Adrenal gland (tissue), 19 donors: ENCODE results near the gene FOXK2. TPM values are rescaled to one million over a fixed set of nuclear protein-coding genes. Genes with fewer than 3 reads are reported as not detected.
A peak's percentile ranks its signal among the peaks of the same experiment; 100 is the strongest.

Experiments
- DNase-seq, 7 donors: peaks; one replicate each; pipeline ENCODE4 v3.0.0-alpha.2; 2019 to 2020
- H3K27ac ChIP-seq, 5 donors: fragments of 200-600 bp; sonication (generic) in 4 of 5; 1 replicate in 3 of 5; 2 replicates in 2 of 5; pipeline versions ENCODE4 v1.5.1 to v1.8.0; 2016 to 2020; ENCODE audit warnings: mild to moderate bottlenecking in 1 of 5
- H3K27me3 ChIP-seq: fragments of 200-600 bp; 2 replicates; pipeline ENCODE4 v1.8.0; 2021
- H3K36me3 ChIP-seq, 2 donors: fragments of 200-600 bp; replicated peaks in 1 of 2; 1 replicate in 1 of 2; 2 replicates in 1 of 2; pipeline versions ENCODE4 v1.5.1 to v1.8.0; 2018 to 2022
- H3K4me1 ChIP-seq, 2 donors: fragments of 200-600 bp; replicated peaks in 1 of 2; 1 replicate in 1 of 2; 2 replicates in 1 of 2; pipeline versions ENCODE4 v1.5.1 to v1.8.0; 2018 to 2021
- H3K4me3 ChIP-seq, 4 donors: fragments of 200-600 bp; sonication (generic) in 3 of 4; one replicate each; pipeline ENCODE4 v1.5.1; 2016 to 2018
- H3K9me3 ChIP-seq, 3 donors: fragments of 200-600 bp; sonication (generic) in 1 of 3; replicated peaks in 1 of 3; 1 replicate in 2 of 3; 2 replicates in 1 of 3; pipeline versions ENCODE4 v1.5.1 to v1.8.0; 2016 to 2021
- POLR2A ChIP-seq, 2 donors: fragments of 450-650 bp; IDR thresholded peaks; one replicate each; pipeline ENCODE4 v1.6.1; 2017; ENCODE audit warnings: antibody characterized with exemption in 2 of 2, mild to moderate bottlenecking in 2 of 2, moderate library complexity in 1 of 2
- WGBS, 4 donors: extraction: QIAGEN DNeasy Blood & Tissue Kit in 2 of 4; methylation state at CpG; one replicate each; pipeline versions ENCODE4 v1.1.5 to v1.1.7; 2013 to 2017; 5-methylcytosine and 5-hydroxymethylcytosine counted together
- intact Hi-C, 2 donors: fragments of 100-400 bp; cut with DNase I; formaldehyde crosslinking; loops; one replicate each; pipeline versions ENCODE4 v1.14.1 to v1.15.0; 2022 to 2023
- long read RNA-seq, 10 donors: library from polyadenylated mRNA in 3 of 10; unstranded in 2 of 10; stranded (forward) in 1 of 10; transcript quantifications; one replicate each; pipeline ENCODE4 v2.0.0 and lab custom pipeline, GENCODE V29; 2021 to 2026
- polyA plus RNA-seq, 3 donors: library from polyadenylated mRNA; stranded (reverse); fragments of 200-250 nt in 2 of 3; fragments of 350-450 nt in 1 of 3; fragmentation: Illumina TruSeq in 1 of 3; extraction: RNeasy Lipid Tissue Mini Kit (QIAGEN cat#74804) in 1 of 3; gene quantifications; one replicate each; pipeline ENCODE4 v1.2.3, GENCODE V29; 2013 to 2014
- total RNA-seq, 9 donors: library from RNA; depleted of rRNA in 4 of 9; stranded (reverse); fragments of >200 nt in 4 of 9; fragments of 120-200 nt in 1 of 9; fragmentation: NEBNext Ultra II Directional in 1 of 9; extraction: Animal tissue kit (Norgen Biotek cat#: 25700) in 1 of 9; gene quantifications; one replicate each; pipeline versions ENCODE4 v1.1.0 to v1.2.4, GENCODE V29; 2013 to 2023
- TF ChIP-seq, protein P1 (sequence below), 6 experiments: fragments of 450-650 bp in 4 of 6; fragments of 200-600 bp in 2 of 6; sonication (generic) in 1 of 6; IDR thresholded peaks; 1 replicate in 5 of 6; 2 replicates in 1 of 6; pipeline versions ENCODE4 v1.5.1 to v1.8.0; 2016 to 2021; ENCODE audit warnings: antibody characterized with exemption in 6 of 6, mild to moderate bottlenecking in 2 of 6, moderate library complexity in 1 of 6
- donor health status: healthy with polysubstance abuse.
- donor health status: Bipolar disorder and iron deficiency.
- donor health status: DM: yes; HTN: yes; CAD: no.
- donor health status: DM: no; HTN: no; CAD: no.
- donor health status: DM: no; HTN: no; CAD: no.
- donor health status: DM: yes; HTN: yes; CAD: no.

Gene FOXK2
- total RNA-seq (100 to 1,000 TPM in 1 of 9 donors, 10 to 100 TPM in 8; 30.5 to 138 (median 50.0) TPM), polyA plus RNA-seq (10 to 100 TPM; 33.2 to 43.0 (median 38.9) TPM)
- long read RNA-seq, donor 1, full-length matches to known transcripts, result 30 of 53 reads
- long read RNA-seq, donor 1, partial matches to known transcripts, result 23 of 53 reads
- long read RNA-seq, donor 1, other reads (novel, unspliced or antisense), result 0 of 53 reads
- long read RNA-seq, donor 2, full-length matches to known transcripts, result 38 of 62 reads
- long read RNA-seq, donor 2, partial matches to known transcripts, result 24 of 62 reads
- long read RNA-seq, donor 2, other reads (novel, unspliced or antisense), result 0 of 62 reads
- long read RNA-seq, donor 3, full-length matches to known transcripts, result 35 of 72 reads
- long read RNA-seq, donor 3, partial matches to known transcripts, result 37 of 72 reads
- long read RNA-seq, donor 3, other reads (novel, unspliced or antisense), result 0 of 72 reads
- long read RNA-seq, donor 4, full-length matches to known transcripts, result 1 of 3 reads
- long read RNA-seq, donor 4, partial matches to known transcripts, result 0 of 3 reads
- long read RNA-seq, donor 4, other reads (novel, unspliced or antisense), result 2 of 3 reads
- long read RNA-seq, donor 5, full-length matches to known transcripts, result 57 of 70 reads
- long read RNA-seq, donor 5, partial matches to known transcripts, result 2 of 70 reads
- long read RNA-seq, donor 5, other reads (novel, unspliced or antisense), result 11 of 70 reads
- long read RNA-seq, donor 6, full-length matches to known transcripts, result 2 of 4 reads
- long read RNA-seq, donor 6, partial matches to known transcripts, result 1 of 4 reads
- long read RNA-seq, donor 6, other reads (novel, unspliced or antisense), result 1 of 4 reads
- long read RNA-seq, donor 7, full-length matches to known transcripts, result 23 of 34 reads
- long read RNA-seq, donor 7, partial matches to known transcripts, result 11 of 34 reads
- long read RNA-seq, donor 7, other reads (novel, unspliced or antisense), result 0 of 34 reads
- long read RNA-seq, donor 8, full-length matches to known transcripts, result 60 of 109 reads
- long read RNA-seq, donor 8, partial matches to known transcripts, result 26 of 109 reads
- long read RNA-seq, donor 8, other reads (novel, unspliced or antisense), result 23 of 109 reads
- long read RNA-seq, donor 9, full-length matches to known transcripts, result 21 of 54 reads
- long read RNA-seq, donor 9, partial matches to known transcripts, result 10 of 54 reads
- long read RNA-seq, donor 9, other reads (novel, unspliced or antisense), result 23 of 54 reads
- long read RNA-seq, donor 10, full-length matches to known transcripts, result 16 of 16 reads
- long read RNA-seq, donor 10, partial matches to known transcripts, result 0 of 16 reads
- long read RNA-seq, donor 10, other reads (novel, unspliced or antisense), result 0 of 16 reads

DNA sequence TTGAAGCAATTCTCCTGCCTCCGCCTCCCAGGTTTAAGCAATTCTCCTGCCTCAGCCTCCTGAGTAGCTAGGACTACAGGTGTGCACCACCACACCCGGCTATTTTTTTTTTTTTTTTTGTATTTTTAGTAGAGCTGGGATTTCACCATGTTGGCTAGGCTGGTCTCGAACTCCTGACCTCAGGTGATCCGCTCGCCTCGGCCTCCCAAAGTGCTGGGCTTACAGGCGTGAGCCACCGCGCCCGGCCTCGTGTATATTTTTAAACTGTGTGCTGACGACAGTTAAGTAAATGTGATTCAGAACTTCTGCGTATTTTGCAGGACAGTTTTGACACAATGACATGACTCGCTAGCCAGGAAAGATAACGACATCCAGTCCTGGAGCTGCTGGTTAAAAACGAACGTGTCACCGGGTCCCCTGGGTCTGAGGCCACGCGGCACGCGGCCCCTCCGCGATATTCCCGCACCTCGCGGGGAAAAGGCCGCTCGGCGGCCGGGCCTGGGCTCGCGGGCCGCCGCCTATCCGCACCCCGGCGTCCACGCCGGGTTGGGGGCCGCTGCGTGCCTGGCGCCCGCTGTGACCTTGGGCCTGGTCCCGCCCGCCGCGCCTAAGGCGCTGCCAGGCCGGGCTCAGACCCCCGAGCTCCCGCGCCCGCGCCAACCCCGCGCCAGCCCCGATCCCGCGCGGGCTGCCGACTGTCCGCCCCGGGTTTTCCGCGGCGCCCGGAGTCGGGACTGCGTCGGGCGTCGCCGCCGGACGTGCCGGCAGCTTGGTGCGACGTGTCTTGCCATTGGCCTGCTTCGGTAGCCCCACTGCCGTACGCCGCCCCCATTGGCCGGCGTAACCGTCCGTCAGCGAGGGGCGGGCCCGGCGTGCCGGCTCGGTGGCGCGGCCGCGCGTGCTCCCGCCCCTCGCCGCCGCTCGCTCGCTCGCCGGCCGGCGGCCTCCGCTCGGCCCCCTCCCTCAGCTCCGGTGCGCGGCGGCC, at the start of gene FOXK2:
Gene FOXK2 (plus strand): TSS at position 907 of the 985 bp plus-strand sequence. CDS start 157 bp downstream, outside the sequence.
- intact Hi-C loops, result no loop called here

DNA sequence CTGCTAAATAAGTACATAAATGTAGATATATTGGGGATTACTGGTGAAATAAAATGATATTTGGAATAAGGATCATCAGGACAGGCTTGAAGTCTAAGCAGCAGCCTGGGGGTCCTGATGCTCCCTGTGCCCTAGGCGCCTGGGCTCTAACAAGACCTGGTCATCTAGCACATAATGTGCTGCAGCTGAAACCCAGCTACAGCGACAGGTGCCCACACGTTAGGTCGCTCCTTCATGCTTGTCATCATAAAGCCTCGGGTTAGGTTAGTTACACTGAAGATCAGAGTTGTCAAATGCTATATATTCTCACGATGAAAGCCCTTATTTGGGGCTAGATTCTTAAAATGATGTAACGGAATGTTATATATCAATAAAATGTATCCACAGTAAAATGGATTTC, 49.5 kb upstream of the FOXK2 start:
- intact Hi-C loops, result no loop called here
- TF ChIP-seq POLR2A (IDR thresholded peaks at IDR 0.05), result no peak
- TF ChIP-seq, protein P1, sequence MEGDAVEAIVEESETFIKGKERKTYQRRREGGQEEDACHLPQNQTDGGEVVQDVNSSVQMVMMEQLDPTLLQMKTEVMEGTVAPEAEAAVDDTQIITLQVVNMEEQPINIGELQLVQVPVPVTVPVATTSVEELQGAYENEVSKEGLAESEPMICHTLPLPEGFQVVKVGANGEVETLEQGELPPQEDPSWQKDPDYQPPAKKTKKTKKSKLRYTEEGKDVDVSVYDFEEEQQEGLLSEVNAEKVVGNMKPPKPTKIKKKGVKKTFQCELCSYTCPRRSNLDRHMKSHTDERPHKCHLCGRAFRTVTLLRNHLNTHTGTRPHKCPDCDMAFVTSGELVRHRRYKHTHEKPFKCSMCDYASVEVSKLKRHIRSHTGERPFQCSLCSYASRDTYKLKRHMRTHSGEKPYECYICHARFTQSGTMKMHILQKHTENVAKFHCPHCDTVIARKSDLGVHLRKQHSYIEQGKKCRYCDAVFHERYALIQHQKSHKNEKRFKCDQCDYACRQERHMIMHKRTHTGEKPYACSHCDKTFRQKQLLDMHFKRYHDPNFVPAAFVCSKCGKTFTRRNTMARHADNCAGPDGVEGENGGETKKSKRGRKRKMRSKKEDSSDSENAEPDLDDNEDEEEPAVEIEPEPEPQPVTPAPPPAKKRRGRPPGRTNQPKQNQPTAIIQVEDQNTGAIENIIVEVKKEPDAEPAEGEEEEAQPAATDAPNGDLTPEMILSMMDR (IDR thresholded peaks at IDR 0.05), result no peak

More for the DNA sequence above, at the start of gene FOXK2:
- TF ChIP-seq, protein P1 (IDR thresholded peaks at IDR 0.05), result peak in 1 of 6 experiments; percentile 39
- TF ChIP-seq POLR2A (IDR thresholded peaks at IDR 0.05), result peak; percentile 78 to 95
- peak within 1 kb of the TSS; percentile 94 to 100 (median 99) for H3K27ac ChIP-seq
- DNase-seq, result peak; percentile 92 to 97 (median 95)
- H3K9me3 ChIP-seq, result no peaks in the 10 kb centered on the region
- H3K4me1 ChIP-seq, result peaks cover 13 to 32% of the 10 kb centered on the region in 2 donors
- H3K27me3 ChIP-seq, result no peaks in the 10 kb centered on the region
- H3K36me3 ChIP-seq, result no peaks in the 10 kb centered on the region
- 3 to 21% (median 6%) methylated on average over 13 to 113 of the region's 114 CpGs for WGBS, 4 donors
- H3K4me3 ChIP-seq, result peak within 1 kb of the TSS in 3 of 4 donors; percentile 33 to 99 (median 56)

DNA sequence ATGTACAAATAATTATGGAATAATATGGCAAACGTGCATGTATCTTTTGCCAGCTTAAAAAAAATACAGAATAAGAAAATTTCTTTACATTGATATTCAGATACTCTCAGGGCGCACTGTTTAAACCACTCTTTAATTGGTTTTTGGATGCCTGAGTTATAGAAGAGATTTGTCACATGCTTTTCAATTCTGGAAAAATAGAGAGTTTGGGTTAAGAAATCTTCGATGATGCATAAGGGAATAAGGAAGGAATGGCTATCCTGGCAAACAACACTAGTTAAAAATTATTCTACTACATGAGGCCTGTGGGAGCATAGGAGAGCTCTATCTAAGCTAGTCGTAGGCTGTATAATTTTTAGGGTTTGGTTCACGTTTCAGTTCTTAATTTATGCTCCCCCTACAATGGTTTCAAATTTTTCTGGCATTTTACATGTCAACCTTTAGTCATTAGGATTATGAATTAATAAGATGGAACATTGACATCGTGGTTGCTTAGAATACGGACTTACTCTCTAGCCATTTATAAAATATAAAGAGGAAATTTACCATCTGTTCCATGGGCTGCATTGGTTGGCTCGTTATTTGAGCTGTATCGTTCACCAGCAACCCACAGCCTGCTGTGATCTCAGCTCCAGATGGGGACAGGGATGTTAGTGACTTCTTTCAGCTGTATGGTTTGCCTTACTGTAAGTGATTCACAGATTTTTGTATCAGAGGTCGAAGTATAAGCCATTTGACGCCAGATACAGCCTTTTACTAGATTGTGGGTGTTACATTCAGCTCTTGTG, 45.1 kb upstream of the FOXK2 start:
- H3K9me3 ChIP-seq, result no peaks in the 10 kb centered on the region
- peaks cover 0 to 77% of the 10 kb centered on the region in 2 donors for H3K36me3 ChIP-seq
- no peaks in the 10 kb centered on the region for H3K4me1 ChIP-seq
- intact Hi-C loops, result no loop called here
- H3K4me3 ChIP-seq, result no peak overlapping the region
- no peaks in the 10 kb centered on the region for H3K27me3 ChIP-seq
- WGBS, 4 donors, result 86 to 91% (median 90%) methylated on average over 11 of the region's 11 CpGs
- TF ChIP-seq POLR2A (IDR thresholded peaks at IDR 0.05), result no peak
- no peak overlapping the region for H3K27ac ChIP-seq
- DNase-seq, result no peak

More for the DNA sequence above, 49.5 kb upstream of the FOXK2 start:
- Histone ChIP-seq H3K4me3 (no peak overlapping the region), H3K27ac (no peak overlapping the region), H3K4me1 (peaks cover 3 to 7% of the 10 kb centered on the region in 2 donors), H3K27me3 (no peaks in the 10 kb centered on the region), H3K36me3 (peaks cover 0 to 88% of the 10 kb centered on the region in 2 donors), H3K9me3 (no peaks in the 10 kb centered on the region)
- no peak for DNase-seq
- WGBS, 4 donors, result 96 to 99% (median 98%) methylated on average over 7 of the region's 7 CpGs
